MM.1S (cell line): ENCODE measurements around the gene PTPRC.

Experiments
- DNase-seq: peaks from one replicate; pipeline ENCODE4 v3.0.0-alpha.2; 2015
- H2AFZ ChIP-seq: fragments of 300-600 bp; sonication (generic); 2 replicates; pipeline ENCODE4 v1.6.0; 2016; ENCODE audit warnings: antibody characterized with exemption, low read length
- H3F3A ChIP-seq: fragments of 300-600 bp; sonication (generic); 2 replicates; pipeline ENCODE4 v1.6.1; 2016; ENCODE audit warnings: mild to moderate bottlenecking, antibody characterized with exemption, low read length, moderate library complexity, mixed read lengths; ENCODE audit not compliant: insufficient read depth
- H3K27ac ChIP-seq: fragments of 300-600 bp; sonication (generic); 2 replicates; pipeline ENCODE4 v1.5.1; 2016; ENCODE audit warnings: mild to moderate bottlenecking, low read length
- H3K27me3 ChIP-seq: fragments of 300-600 bp; sonication (generic); replicated peaks from 2 replicates; pipeline ENCODE4 v1.6.0; 2016; ENCODE audit warnings: low read length; ENCODE audit not compliant: insufficient read depth
- H3K36me3 ChIP-seq: fragments of 300-600 bp; sonication (generic); replicated peaks from 2 replicates; pipeline ENCODE4 v1.6.1; 2016; ENCODE audit warnings: mild to moderate bottlenecking, low read length, mixed read lengths; ENCODE audit not compliant: insufficient read depth
- H3K4me1 ChIP-seq: fragments of 300-600 bp; sonication (generic); 2 replicates; pipeline ENCODE4 v1.6.1; 2016; ENCODE audit warnings: low read length, mixed read lengths
- H3K4me2 ChIP-seq: fragments of 300-600 bp; sonication (generic); 2 replicates; pipeline ENCODE4 v1.6.0; 2016; ENCODE audit warnings: low read depth, low read length
- H3K4me3 ChIP-seq: fragments of 300-600 bp; sonication (generic); 2 replicates; pipeline ENCODE4 v1.5.1; 2016; ENCODE audit warnings: low read length, mixed read lengths
- H3K79me2 ChIP-seq: fragments of 300-600 bp; sonication (generic); 2 replicates; pipeline ENCODE4 v1.6.1; 2016; ENCODE audit warnings: mixed run types, low read length, mixed read lengths
- H3K9ac ChIP-seq: fragments of 300-600 bp; sonication (generic); 2 replicates; pipeline ENCODE4 v1.6.1; 2016; ENCODE audit warnings: low read length, mixed read lengths
- H3K9me2 ChIP-seq: fragments of 300-600 bp; sonication (generic); replicated peaks from 2 replicates; pipeline ENCODE4 v1.6.1; 2016; ENCODE audit warnings: mild to moderate bottlenecking, low read length, mixed read lengths; ENCODE audit not compliant: insufficient read depth
- H3K9me3 ChIP-seq: fragments of 300-600 bp; sonication (generic); replicated peaks from 2 replicates; pipeline ENCODE4 v1.6.1; 2016; ENCODE audit warnings: mild to moderate bottlenecking, low read length, mixed read lengths; ENCODE audit not compliant: insufficient read depth
- H4K20me1 ChIP-seq: fragments of 300-600 bp; sonication (generic); 2 replicates; pipeline ENCODE4 v1.6.1; 2016; ENCODE audit warnings: mild to moderate bottlenecking, low read length, moderate library complexity, mixed read lengths; ENCODE audit not compliant: insufficient read depth
- EZH2 ChIP-seq: fragments of 300-600 bp; sonication (generic); optimal IDR thresholded peaks from 2 replicates; pipeline ENCODE3; 2017; ENCODE audit warnings: low read depth, mild to moderate bottlenecking, antibody characterized with exemption, low read length, mixed read lengths
- EZH2phosphoT487 ChIP-seq: fragments of 300-600 bp; sonication (generic); IDR thresholded peaks from 2 replicates; pipeline ENCODE4 v1.6.1; 2018; ENCODE audit warnings: antibody characterized with exemption, low read length
- TF ChIP-seq, protein P1 (sequence below): fragments of 300-600 bp; sonication (generic); IDR thresholded peaks from 2 replicates; pipeline ENCODE4 v1.5.1; 2016; ENCODE audit warnings: antibody characterized with exemption, low read length, mixed read lengths

The PTPRC gene

GRCh38 chr1:198749279-198749678, 110.4 kb downstream of the PTPRC start:
- no peak overlapping the region for H3K27ac ChIP-seq
- TF ChIP-seq EZH2 (no peak), EZH2phosphoT487 (no peak)
- TF ChIP-seq, protein P1, sequence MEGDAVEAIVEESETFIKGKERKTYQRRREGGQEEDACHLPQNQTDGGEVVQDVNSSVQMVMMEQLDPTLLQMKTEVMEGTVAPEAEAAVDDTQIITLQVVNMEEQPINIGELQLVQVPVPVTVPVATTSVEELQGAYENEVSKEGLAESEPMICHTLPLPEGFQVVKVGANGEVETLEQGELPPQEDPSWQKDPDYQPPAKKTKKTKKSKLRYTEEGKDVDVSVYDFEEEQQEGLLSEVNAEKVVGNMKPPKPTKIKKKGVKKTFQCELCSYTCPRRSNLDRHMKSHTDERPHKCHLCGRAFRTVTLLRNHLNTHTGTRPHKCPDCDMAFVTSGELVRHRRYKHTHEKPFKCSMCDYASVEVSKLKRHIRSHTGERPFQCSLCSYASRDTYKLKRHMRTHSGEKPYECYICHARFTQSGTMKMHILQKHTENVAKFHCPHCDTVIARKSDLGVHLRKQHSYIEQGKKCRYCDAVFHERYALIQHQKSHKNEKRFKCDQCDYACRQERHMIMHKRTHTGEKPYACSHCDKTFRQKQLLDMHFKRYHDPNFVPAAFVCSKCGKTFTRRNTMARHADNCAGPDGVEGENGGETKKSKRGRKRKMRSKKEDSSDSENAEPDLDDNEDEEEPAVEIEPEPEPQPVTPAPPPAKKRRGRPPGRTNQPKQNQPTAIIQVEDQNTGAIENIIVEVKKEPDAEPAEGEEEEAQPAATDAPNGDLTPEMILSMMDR, result no peak
- no peak overlapping the region for H3K4me3 ChIP-seq
- DNase-seq, result no peak
- no peaks in the 10 kb centered on the region for H3F3A ChIP-seq
- H4K20me1 ChIP-seq, result no peaks in the 10 kb centered on the region
- no peaks in the 10 kb centered on the region for H3K36me3 ChIP-seq
- H3K79me2 ChIP-seq, result no peaks in the 10 kb centered on the region
- no peaks in the 10 kb centered on the region for H3K4me1 ChIP-seq
- H3K9me2 ChIP-seq, result no peaks in the 10 kb centered on the region
- no peaks in the 10 kb centered on the region for H3K9me3 ChIP-seq
- H3K4me2 ChIP-seq, result no peak overlapping the region
- H3K9ac ChIP-seq, result no peak overlapping the region
- H3K27me3 ChIP-seq, result no peaks in the 10 kb centered on the region
- no peak overlapping the region for H2AFZ ChIP-seq

DNA sequence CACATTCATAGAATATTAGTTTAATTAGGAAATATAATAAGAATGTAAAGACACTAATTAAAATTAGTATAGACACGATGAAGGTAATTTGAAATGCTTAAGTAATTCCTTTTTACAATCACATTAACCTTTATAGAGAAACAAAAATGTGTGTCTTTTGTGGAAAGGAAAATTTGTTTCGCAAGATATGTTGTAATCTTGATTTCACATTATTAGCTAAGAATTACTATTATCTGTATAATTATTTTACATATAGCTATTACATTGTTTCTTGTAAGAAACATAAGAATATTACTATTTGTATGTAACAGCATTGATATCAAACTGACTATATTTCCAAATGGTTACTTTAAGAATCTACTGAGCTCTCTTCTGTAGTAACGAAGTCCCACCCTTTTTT, 111.2 kb downstream of the PTPRC start:
- Histone ChIP-seq H3K4me3 (no peak overlapping the region), H3K27me3 (no peaks in the 10 kb centered on the region), H3K4me2 (no peak overlapping the region), H4K20me1 (no peaks in the 10 kb centered on the region), H3K9me2 (no peaks in the 10 kb centered on the region), H3K27ac (no peak overlapping the region), H2AFZ (no peak overlapping the region), H3K79me2 (no peaks in the 10 kb centered on the region), H3K4me1 (no peaks in the 10 kb centered on the region), H3K36me3 (no peaks in the 10 kb centered on the region), H3F3A (no peaks in the 10 kb centered on the region), H3K9ac (no peak overlapping the region), H3K9me3 (no peaks in the 10 kb centered on the region)
- TF ChIP-seq, protein P1, result no peak
- no peak for TF ChIP-seq EZH2phosphoT487
- no peak for TF ChIP-seq EZH2
- no peak for DNase-seq

GRCh38 chr1:198751741-198752140, 112.9 kb downstream of the PTPRC start:
- Histone ChIP-seq H3K9me3 (no peaks in the 10 kb centered on the region), H3K4me1 (no peaks in the 10 kb centered on the region), H3K9ac (no peak overlapping the region), H3K4me2 (no peak overlapping the region), H3K9me2 (no peaks in the 10 kb centered on the region), H3K36me3 (no peaks in the 10 kb centered on the region), H3F3A (no peaks in the 10 kb centered on the region), H3K27ac (no peak overlapping the region), H3K27me3 (no peaks in the 10 kb centered on the region), H3K4me3 (no peak overlapping the region), H2AFZ (no peak overlapping the region), H4K20me1 (no peaks in the 10 kb centered on the region), H3K79me2 (no peaks in the 10 kb centered on the region)
- no peak for DNase-seq
- TF ChIP-seq, protein P1, result no peak
- TF ChIP-seq EZH2, result no peak
- no peak for TF ChIP-seq EZH2phosphoT487
